HG03025 (cell line): Measurements from ENCODE around the gene CDCA8.

Experiments
- ATAC-seq: cut with Tn5 transposase; IDR thresholded peaks from one replicate; pipeline ENCODE4 v1.9.1; 2021; ENCODE audit warnings: mild to moderate bottlenecking, moderate library complexity; ENCODE audit not compliant: unreplicated experiment, low FRiP score

CDCA8 gene

GRCh38 chr1:37692078-37692833, at the start of gene CDCA8:
CDCA8 (plus strand) TSS chr1:37692516; CDS start chr1:37692691, 175 bp downstream.
- ATAC-seq = peak; percentile 74

GRCh38 chr1:37647281-37647680, 45.0 kb upstream of the CDCA8 start:
- no peak for ATAC-seq

- ATAC-seq = no peak
Observed at GRCh38 chr1:37650173-37650572, 42.1 kb upstream of the CDCA8 start.

- ATAC-seq = no peak
Observed at GRCh38 chr1:37650721-37651120, 41.6 kb upstream of the CDCA8 start.

- ATAC-seq = no peak
Observed at GRCh38 chr1:37651803-37652202, 40.5 kb upstream of the CDCA8 start.

- no peak for ATAC-seq
Observed at GRCh38 chr1:37652976-37653375, 39.3 kb upstream of the CDCA8 start.

GRCh38 chr1:37653906-37654305, 38.4 kb upstream of the CDCA8 start:
- no peak for ATAC-seq

GRCh38 chr1:37655274-37655673, 37.0 kb upstream of the CDCA8 start:
- ATAC-seq = no peak

GRCh38 chr1:37656026-37656425, 36.3 kb upstream of the CDCA8 start:
- no peak for ATAC-seq

GRCh38 chr1:37656881-37657280, 35.4 kb upstream of the CDCA8 start:
- ATAC-seq = no peak

GRCh38 chr1:37657620-37658412, 34.5 kb upstream of the CDCA8 start:
- no peak for ATAC-seq

GRCh38 chr1:37658486-37658885, 33.8 kb upstream of the CDCA8 start:
- no peak for ATAC-seq

- no peak for ATAC-seq
Observed at GRCh38 chr1:37660664-37661063, 31.7 kb upstream of the CDCA8 start.

GRCh38 chr1:37661401-37661800, 30.9 kb upstream of the CDCA8 start:
- no peak for ATAC-seq

GRCh38 chr1:37662031-37662755, 30.1 kb upstream of the CDCA8 start:
- no peak for ATAC-seq

- no peak for ATAC-seq
Observed at GRCh38 chr1:37663426-37664000, 28.8 kb upstream of the CDCA8 start.

GRCh38 chr1:37666241-37666867, 26.0 kb upstream of the CDCA8 start:
- ATAC-seq = no peak

- ATAC-seq = no peak
Observed at GRCh38 chr1:37667023-37667671, 25.2 kb upstream of the CDCA8 start.

- ATAC-seq = no peak
Observed at GRCh38 chr1:37670133-37670532, 22.2 kb upstream of the CDCA8 start.

GRCh38 chr1:37671261-37671660, 21.1 kb upstream of the CDCA8 start:
- no peak for ATAC-seq
